Lower leg skin (tissue), 4 donors: Measurements from ENCODE around the gene CHTOP. TPM values are rescaled to one million over a fixed set of nuclear protein-coding genes. Genes with fewer than 3 reads are reported as not detected.

ENCODE experiments used
- DNase-seq, 2 donors: peaks; one replicate each; pipeline ENCODE4 v3.0.0-alpha.2; 2019; ENCODE audit warnings: low spot score in 2 of 2
- H3K4me3 ChIP-seq: fragments of 200-600 bp; sonication (generic); 2 replicates; pipeline ENCODE4 v1.5.1; 2017; ENCODE audit warnings: mild to moderate bottlenecking, low read depth; ENCODE audit not compliant: poor library complexity, severe bottlenecking
- CTCF ChIP-seq, 3 donors: fragments of 450-650 bp; IDR thresholded peaks; one replicate each; pipeline ENCODE4 v1.5.1; 2016; ENCODE audit warnings: antibody characterized with exemption in 3 of 3, mild to moderate bottlenecking in 3 of 3, moderate library complexity in 2 of 3
- POLR2A ChIP-seq, 2 donors: fragments of 450-650 bp; IDR thresholded peaks; one replicate each; pipeline ENCODE4 v1.6.1; 2016 to 2017; ENCODE audit warnings: antibody characterized with exemption in 2 of 2, mild to moderate bottlenecking in 1 of 2, moderate library complexity in 1 of 2
- WGBS, 2 donors: methylation state at CpG; one replicate each; pipeline ENCODE4 v1.1.5; 2018; 5-methylcytosine and 5-hydroxymethylcytosine counted together
- intact Hi-C: fragments of 100-400 bp; cut with DNase I; formaldehyde crosslinking; loops from one replicate; pipeline ENCODE4 v1.15.0; 2023; ENCODE audit warnings: low total_unique reads
- total RNA-seq, 4 donors: library from RNA; depleted of rRNA; stranded (reverse); fragments of >200 nt; gene quantifications; one replicate each; pipeline ENCODE4 v1.1.0, GENCODE V29; 2016

Gene CHTOP
- total RNA-seq, 4 donors from 2014 or later, result 56.1 to 86.9 (median 65.5) TPM

- no peak overlapping the region for H3K4me3 ChIP-seq
- no peak for DNase-seq
- TF ChIP-seq CTCF (IDR thresholded peaks at IDR 0.05), result no peak
- intact Hi-C loops, result no loop called here
- 67 to 74% methylated on average over 5 of the region's 5 CpGs for WGBS, 2 donors
Observed at GRCh38 chr1:153646672-153647345, 12.9 kb downstream of the CHTOP start.

GRCh38 chr1:153647346-153647714 is 13.5 kb downstream of the CHTOP start:
- intact Hi-C loops, result no loop called here
- no peak for DNase-seq
- 43 to 69% methylated on average over 2 of the region's 2 CpGs for WGBS, 2 donors
- no peak overlapping the region for H3K4me3 ChIP-seq
- no peak for TF ChIP-seq CTCF (IDR thresholded peaks at IDR 0.05)
- TF ChIP-seq POLR2A (IDR thresholded peaks at IDR 0.05), result no peak

- no peak for DNase-seq
- TF ChIP-seq CTCF (IDR thresholded peaks at IDR 0.05), result no peak
- no peak for TF ChIP-seq POLR2A (IDR thresholded peaks at IDR 0.05)
- WGBS, 2 donors, result 75 to 77% methylated on average over 10 of the region's 10 CpGs
- H3K4me3 ChIP-seq, result no peak overlapping the region
- intact Hi-C loops, result no loop called here
Observed at GRCh38 chr1:153648000-153648643, 14.3 kb downstream of the CHTOP start.

GRCh38 chr1:153649137-153649862 is 15.4 kb downstream of the CHTOP start:
- H3K4me3 ChIP-seq, result no peak overlapping the region
- intact Hi-C loops, result no loop called here
- WGBS, 2 donors, result 46% methylated on average over 3 of the region's 3 CpGs
- no peak for TF ChIP-seq CTCF (IDR thresholded peaks at IDR 0.05)
- TF ChIP-seq POLR2A (IDR thresholded peaks at IDR 0.05), result no peak
- DNase-seq, result no peak

- intact Hi-C loops, result no loop called here
- no peak for TF ChIP-seq POLR2A (IDR thresholded peaks at IDR 0.05)
- no peak for TF ChIP-seq CTCF (IDR thresholded peaks at IDR 0.05)
- DNase-seq, result no peak
- 85 to 86% methylated on average over 2 of the region's 2 CpGs for WGBS, 2 donors
- no peak overlapping the region for H3K4me3 ChIP-seq
Observed at GRCh38 chr1:153649863-153650235, 16.0 kb downstream of the CHTOP start.
